GM12891 (cell line): ENCODE results near the gene STX10. TPM values are rescaled to one million over a fixed set of nuclear protein-coding genes. Genes with fewer than 3 reads are reported as not detected.
"Not testable (repeated sequence)": the region's sequence is repeated elsewhere in the genome, so short reads cannot be mapped to it uniquely, and the experiment has no call there.

Experiments used
- DNase-seq: peaks from one replicate; pipeline ENCODE4 v3.0.0; 2011; ENCODE audit warnings: low spot score; ENCODE audit not compliant: insufficient read length
- FAIRE-seq: peaks from 2 replicates; lab custom pipeline; 2011; peaks lifted over from hg19 to GRCh38; lab: Jason Lieb, UNC
- PAX5 ChIP-seq: IDR thresholded peaks from 2 replicates; pipeline ENCODE4 v1.6.1; 2011; ENCODE audit warnings: low read length, moderate library complexity, mild to moderate bottlenecking; ENCODE audit not compliant: insufficient read depth, severe bottlenecking
- POLR2A ChIP-seq: IDR thresholded peaks from 2 replicates; pipeline ENCODE4 v1.6.1; 2011; ENCODE audit warnings: low read depth, low read length, control low read depth
- POLR2AphosphoS5 ChIP-seq: IDR thresholded peaks from 2 replicates; pipeline ENCODE4 v1.6.1; 2011; ENCODE audit warnings: low read depth, low read length, control low read depth
- POU2F2 ChIP-seq: IDR thresholded peaks from 2 replicates; pipeline ENCODE4 v1.6.1; 2011; ENCODE audit warnings: low read depth, mild to moderate bottlenecking, control low read depth, low read length, moderate library complexity
- SPI1 ChIP-seq: IDR thresholded peaks from 2 replicates; pipeline ENCODE4 v1.6.1; 2011; ENCODE audit warnings: low read depth, low read length, control low read depth
- TAF1 ChIP-seq: IDR thresholded peaks from 2 replicates; pipeline ENCODE4 v1.6.1; 2011; ENCODE audit warnings: low read depth, low read length, control low read depth
- polyA plus RNA-seq: library from polyadenylated mRNA; unstranded; fragments of >200 nt; gene quantifications from one replicate; pipeline ENCODE4 v1.2.1, GENCODE V29; 2012; ENCODE audit warnings: low read depth, missing spikeins, inconsistent platforms; ENCODE audit not compliant: missing spikeins

The STX10 gene, protein sequence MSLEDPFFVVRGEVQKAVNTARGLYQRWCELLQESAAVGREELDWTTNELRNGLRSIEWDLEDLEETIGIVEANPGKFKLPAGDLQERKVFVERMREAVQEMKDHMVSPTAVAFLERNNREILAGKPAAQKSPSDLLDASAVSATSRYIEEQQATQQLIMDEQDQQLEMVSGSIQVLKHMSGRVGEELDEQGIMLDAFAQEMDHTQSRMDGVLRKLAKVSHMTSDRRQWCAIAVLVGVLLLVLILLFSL
- polyA plus RNA-seq, result 42.4 TPM

DNA sequence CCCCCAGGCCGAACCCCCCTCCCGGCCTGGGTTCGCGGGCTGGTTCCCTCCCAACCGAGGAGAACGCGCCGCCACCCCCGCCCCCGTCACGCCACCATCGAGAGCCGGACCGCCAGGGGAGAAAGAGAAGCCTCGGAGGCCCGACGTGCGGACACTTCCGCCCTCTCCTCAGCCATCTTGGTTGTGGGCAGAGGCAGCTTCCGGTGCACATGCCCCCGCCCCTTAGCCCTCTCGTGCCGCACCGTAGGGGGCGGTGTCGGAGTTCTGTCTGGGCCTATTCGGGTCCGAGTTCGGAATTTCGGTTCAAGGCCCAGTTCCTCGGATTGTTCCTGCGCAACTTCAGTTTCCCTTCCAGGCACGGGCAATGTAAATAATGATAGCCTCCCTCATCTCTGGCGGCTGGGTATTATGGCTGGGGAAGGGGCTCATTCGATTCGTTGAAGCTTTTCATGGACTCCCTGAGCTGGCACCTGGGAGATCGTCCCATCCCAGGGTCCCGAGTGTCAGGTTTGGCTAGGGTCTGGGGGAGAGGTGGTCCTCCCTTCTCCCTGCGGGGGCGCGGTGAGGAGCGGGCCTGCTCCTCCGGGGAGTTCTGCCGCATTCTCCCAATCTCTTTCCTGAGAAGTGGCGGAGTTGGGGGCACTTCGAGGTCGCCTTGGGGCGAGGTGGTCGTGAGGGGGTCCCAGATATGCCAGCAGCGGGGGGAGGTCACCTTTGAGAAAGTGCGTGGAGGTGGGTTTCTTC lies at the start of gene STX10, which contains the start of gene IER2:
STX10 (minus strand) TSS at position 189 of the 744 bp plus-strand sequence. CDS start 202 bp downstream, outside the sequence.
IER2 (plus strand) TSS at position 225 of the 744 bp plus-strand sequence. CDS start 2,776 bp downstream, outside the sequence.
- peak; percentile 95 for DNase-seq
- TF ChIP-seq POU2F2 (peak; percentile 63; the same call in 1 of the 2 replicates), POLR2AphosphoS5 (0 out of 2 replicates have a peak, but pooled peaks have one; percentile 13), PAX5 (no peak), POLR2A (0 out of 2 replicates have a peak, but pooled peaks have one; percentile 28), TAF1 (peak; percentile 84), SPI1 (peak; percentile 56)
- FAIRE-seq, result peak; percentile 82

DNA sequence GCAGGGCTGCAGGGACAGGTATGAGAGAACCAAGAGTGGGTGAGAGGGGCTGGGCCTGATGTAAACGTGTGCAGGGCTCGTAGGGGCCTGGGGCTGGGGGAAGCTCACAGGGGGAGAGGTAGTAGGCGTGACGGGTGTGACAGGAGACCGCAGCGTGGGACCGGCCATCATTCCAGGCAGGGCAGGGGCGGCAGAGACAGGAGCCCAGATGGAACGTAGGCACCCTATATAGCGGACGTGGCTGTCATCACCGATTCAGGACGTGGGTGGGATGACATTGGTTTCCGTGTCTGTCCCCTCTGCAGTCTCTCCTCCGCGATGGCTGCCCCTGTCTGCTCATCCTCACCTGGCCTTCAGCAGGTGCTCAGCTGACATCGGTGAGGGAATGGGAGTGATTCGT lies 48.5 kb upstream of the STX10 start:
- no peak for DNase-seq
- TF ChIP-seq SPI1 (no peak), POLR2A (no peak), POLR2AphosphoS5 (no peak), TAF1 (no peak), PAX5 (no peak), POU2F2 (no peak)
- no peak for FAIRE-seq

DNA sequence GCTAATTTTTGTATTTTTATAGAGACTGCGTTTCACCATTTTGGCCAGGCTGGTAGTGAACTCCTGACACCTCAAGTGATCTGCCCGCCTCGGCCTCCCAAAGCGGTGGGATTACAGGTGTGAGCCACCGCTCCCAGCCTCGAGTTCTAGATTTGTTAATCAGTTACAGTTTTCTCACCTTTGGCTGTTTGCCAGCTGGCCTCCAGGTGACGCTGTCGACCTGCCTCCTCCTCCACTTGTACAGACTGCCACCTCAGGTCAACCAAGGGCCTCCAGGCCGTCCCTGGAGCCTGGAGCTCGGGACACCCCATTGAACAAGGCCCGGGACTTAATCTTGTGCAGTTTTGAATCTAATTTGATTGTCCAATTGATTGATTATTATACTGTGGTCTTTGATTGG lies 45.5 kb upstream of the STX10 start:
- FAIRE-seq, result peak; percentile 90
- TF ChIP-seq POLR2A, result no peak
- no peak for TF ChIP-seq SPI1
- TF ChIP-seq PAX5, result no peak
- no peak for TF ChIP-seq POU2F2
- no peak for TF ChIP-seq POLR2AphosphoS5
- TF ChIP-seq TAF1, result no peak
- peak; percentile 69 for DNase-seq

DNA sequence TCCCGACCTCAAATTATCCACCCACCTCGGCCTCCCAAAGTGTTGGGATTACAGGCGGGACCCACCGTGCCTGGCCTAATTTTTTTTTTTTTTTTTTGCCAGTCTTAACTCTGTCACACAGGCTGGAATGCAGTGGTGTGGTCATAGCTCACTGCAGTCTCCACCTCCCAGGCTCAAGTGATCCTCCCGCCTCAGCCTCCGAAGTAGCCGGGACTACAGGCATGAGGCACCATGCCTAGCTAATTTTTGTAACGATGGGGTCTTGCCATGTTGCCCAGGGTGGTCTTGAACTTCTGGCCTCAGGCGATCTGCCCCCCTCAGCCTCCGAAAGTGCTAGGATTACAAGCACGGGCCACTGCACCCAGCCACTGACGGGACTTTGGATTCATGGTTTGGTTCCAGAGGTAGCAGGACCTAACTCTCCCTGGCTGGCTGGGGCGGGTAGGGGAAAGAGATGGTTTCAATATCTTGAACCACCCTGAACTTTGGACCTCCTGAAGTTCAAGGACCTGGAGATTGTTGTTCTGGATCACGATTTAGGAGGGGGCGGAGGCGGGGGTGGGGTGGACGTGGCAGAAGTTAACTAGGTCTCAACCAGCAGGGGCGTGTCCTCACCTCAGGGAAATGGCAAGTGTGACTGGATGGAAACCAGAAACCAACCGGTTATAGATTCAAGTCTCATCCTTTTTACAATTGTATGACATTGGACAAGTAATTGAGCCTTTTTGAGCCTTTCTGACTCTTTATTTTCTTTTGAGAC lies 40.8 kb upstream of the STX10 start:
- FAIRE-seq (no peak), DNase-seq (no peak)
- TF ChIP-seq SPI1 (no peak), POU2F2 (no peak), PAX5 (no peak), POLR2A (no peak), TAF1 (no peak), POLR2AphosphoS5 (no peak)

DNA sequence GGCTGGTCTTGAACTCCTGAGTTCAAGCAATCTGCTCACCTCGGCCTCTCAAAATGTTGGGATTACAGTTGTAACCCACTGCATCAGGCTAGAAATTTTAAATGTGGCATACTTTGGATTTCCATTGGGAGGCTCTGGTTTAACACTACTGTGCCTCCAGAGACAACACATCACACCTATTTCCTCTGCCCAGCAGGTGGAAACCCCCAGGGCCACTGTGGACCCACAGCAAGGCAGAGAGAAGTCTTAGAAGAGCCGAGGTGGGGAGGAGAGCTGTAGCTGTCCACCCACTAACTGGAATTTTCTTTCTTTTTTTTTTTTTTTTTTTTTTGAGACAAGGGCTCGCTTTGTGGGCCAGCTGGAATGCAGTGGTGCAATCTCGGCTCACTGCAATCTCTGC lies 39.4 kb upstream of the STX10 start:
- no peak for FAIRE-seq
- no peak for DNase-seq
- TF ChIP-seq SPI1, result no peak
- TF ChIP-seq POLR2A, result no peak
- no peak for TF ChIP-seq POU2F2
- no peak for TF ChIP-seq POLR2AphosphoS5
- TF ChIP-seq TAF1, result no peak
- TF ChIP-seq PAX5, result no peak

DNA sequence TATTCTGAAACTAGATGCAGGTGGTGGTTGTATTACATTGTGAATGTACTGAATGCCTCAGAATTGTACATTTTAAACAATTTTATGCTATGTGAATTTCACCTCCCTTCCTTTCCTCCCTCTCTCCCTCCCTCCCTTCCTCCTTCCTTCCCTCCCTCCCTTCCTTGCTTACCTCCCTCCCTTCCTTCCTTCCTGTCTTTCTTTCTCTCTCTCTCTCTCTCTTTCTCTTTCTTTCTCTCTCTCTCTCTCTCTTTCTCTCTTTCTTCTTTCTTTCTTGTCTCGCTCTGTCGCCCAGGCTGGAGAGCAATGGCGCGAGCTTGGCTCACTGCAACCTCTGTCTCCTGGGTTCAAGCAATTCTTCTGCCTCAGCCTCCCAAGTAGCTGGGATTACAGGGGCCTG lies 37.2 kb upstream of the STX10 start:
- DNase-seq, result no peak
- TF ChIP-seq POLR2AphosphoS5, result no peak
- no peak for FAIRE-seq

DNA sequence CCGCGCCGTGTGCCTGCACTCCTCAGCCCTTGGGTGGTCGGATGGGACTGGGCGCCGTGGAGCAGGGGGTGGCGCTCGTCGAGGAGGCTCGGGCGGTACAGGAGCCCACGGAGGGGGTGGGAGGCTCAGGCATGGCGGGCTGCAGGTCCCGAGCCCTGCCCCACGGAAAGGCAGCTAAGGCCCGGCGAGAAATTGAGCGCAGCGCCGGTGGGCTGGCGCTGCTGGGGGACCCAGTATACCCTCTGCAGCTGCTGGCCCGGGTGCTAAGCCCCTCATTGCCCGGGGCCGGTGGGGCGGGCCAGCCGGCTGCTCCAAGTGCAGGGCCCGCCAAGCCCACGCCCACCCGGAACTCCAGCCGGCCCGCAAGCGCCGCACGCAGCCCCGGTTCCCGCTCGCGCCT lies 36.5 kb upstream of the STX10 start:
- not testable (repeated sequence) for FAIRE-seq, DNase-seq

DNA sequence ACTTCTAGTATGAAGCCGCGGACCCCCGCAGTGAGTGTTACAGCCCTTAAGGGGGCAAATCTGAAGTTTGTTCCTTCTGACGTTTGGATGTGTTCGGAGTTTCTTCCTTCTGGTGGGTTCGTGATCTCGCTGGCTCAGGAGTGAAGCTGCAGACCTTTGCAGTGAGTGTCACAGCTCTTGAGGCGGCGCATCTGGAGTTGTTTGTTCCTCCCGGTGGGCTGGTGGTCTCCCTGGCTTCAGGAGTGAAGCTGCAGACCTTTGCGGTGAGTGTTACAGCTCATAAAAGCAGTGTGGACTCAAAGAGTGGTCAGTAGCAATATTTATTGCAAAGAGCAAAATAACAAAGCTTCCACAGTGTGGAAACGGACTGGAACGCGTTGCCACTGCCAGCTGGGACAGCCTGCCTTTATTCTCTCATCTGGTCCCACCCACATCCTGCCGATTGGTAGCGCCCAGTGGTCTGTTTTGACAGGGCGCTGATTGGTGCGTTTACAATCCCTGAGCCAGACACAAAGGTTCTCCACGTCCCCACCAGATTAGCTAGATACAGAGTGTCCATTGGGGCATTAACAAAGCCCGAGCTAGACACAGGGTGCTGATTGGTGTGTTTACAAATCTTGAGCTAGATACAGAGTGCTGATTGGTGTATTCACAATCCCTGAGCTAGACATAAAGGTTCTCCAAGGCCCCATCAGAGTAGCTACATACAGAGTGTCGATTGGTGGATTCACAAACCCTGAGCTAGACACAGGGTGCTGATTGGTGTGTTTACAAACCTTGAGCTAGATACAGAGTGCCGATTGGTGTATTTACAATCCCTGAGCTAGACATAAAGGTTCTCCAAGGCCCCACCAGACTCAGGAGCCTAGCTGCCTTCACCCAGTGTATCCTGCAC lies 35.8 kb upstream of the STX10 start:
- FAIRE-seq, result not testable (repeated sequence)

DNA sequence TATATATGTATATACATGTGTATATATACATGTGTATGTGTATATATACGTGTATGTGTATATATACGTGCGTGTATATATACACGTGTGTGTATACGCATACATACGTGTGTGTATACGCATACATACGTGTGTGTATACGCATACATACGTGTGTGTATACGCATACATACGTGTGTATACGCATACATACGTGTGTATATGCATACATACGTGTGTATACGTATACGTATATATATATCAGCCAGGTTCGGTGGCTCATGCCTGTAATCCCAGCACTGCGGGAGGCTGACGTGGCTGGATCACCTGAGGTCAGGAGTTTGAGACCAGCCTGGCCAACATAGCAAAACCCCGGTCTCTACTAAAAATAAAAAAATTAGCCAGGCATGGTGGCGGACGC lies 34.8 kb upstream of the STX10 start:
- FAIRE-seq, result peak; percentile 87

More for the DNA sequence above, 35.8 kb upstream of the STX10 start:
- not testable (repeated sequence) for DNase-seq

More for the DNA sequence above, 34.8 kb upstream of the STX10 start:
- DNase-seq, result not testable (repeated sequence)
